HepG2 (cell line): Measurements from ENCODE around the gene MAN1B1. TPM values are rescaled to one million over a fixed set of nuclear protein-coding genes. Genes with fewer than 3 reads are reported as not detected.
A peak's percentile ranks its signal among the peaks of the same experiment; 100 is the strongest.

Experiments
- ATAC-seq: fragments of 200-7000 bp; cut with Tn5 transposase; 3 replicates; pipeline ENCODE4 v1.9.1; 2020; ENCODE audit warnings: mild to moderate bottlenecking, moderate library complexity
- BruUV-seq: library from RNA; stranded (reverse); fragments of 400-500 nt; replicated peaks from 2 replicates; lab custom pipeline; 2021; lab: Mats Ljungman, UMichigan
- CTCF ChIA-PET: fragments of 300-600 bp; formaldehyde crosslinking; extraction: SDS; loops from one replicate; lab custom pipeline; 2021; ENCODE audit warnings: low total read pairs, inconsistent platforms, low intra/inter-chr PET ratio; lab: Yijun Ruan, JAX
- POLR2A ChIA-PET: fragments of 350-600 bp; sonication (Branson Sonifier 250); formaldehyde crosslinking; loops from one replicate; lab custom pipeline; 2020; ENCODE audit warnings: antibody characterized with exemption, inconsistent platforms; lab: Yijun Ruan, JAX
- DNase-seq: peaks from one replicate; pipeline ENCODE4 v3.0.0-alpha.2; 2015; ENCODE audit warnings: low spot score
- FAIRE-seq: peaks from 3 replicates; lab custom pipeline; 2011; peaks lifted over from hg19 to GRCh38; lab: Jason Lieb, UNC
- H2AFZ ChIP-seq: one replicate; pipeline ENCODE4 v1.6.1; 2011; ENCODE audit warnings: low read length, inconsistent platforms
- H3K27ac ChIP-seq: fragments of 300-600 bp; 3 replicates; pipeline ENCODE4 v1.8.0; 2011; ENCODE audit warnings: mixed run types, mild to moderate bottlenecking, mixed read lengths, low read length, inconsistent platforms; ENCODE audit not compliant: insufficient read depth; ENCODE audit errors: extremely low read length
- H3K27me3 ChIP-seq, 2 experiments: fragments of 200-600 bp in 1 of 2; 2 replicates in 1 of 2; 3 replicates in 1 of 2; pipeline versions ENCODE4 v1.6.0 to v1.8.0; 2011; ENCODE audit warnings: low read length in 2 of 2, mild to moderate bottlenecking in 2 of 2, moderate library complexity in 2 of 2, inconsistent platforms in 1 of 2; ENCODE audit not compliant: insufficient read depth in 2 of 2, control insufficient read depth in 1 of 2
- H3K36me3 ChIP-seq, 2 experiments: fragments of 200-600 bp in 1 of 2; replicated peaks in 1 of 2; 2 replicates in 1 of 2; 3 replicates in 1 of 2; pipeline versions ENCODE4 v1.5.1 to v1.8.0; 2011; ENCODE audit warnings: low read length in 2 of 2, inconsistent platforms in 1 of 2; ENCODE audit not compliant: insufficient read depth in 2 of 2, control insufficient read depth in 1 of 2
- H3K4me1 ChIP-seq: 2 replicates; pipeline ENCODE4 v1.5.1; 2012; ENCODE audit warnings: low read length, inconsistent platforms; ENCODE audit not compliant: insufficient read depth
- H3K4me2 ChIP-seq: 2 replicates; pipeline ENCODE4 v1.6.0; 2011; ENCODE audit warnings: low read depth, low read length, inconsistent platforms
- H3K4me3 ChIP-seq, 3 experiments: fragments of 200-600 bp in 1 of 3; sonication (generic), shearing (Covaris generic) in 1 of 3; replicated peaks in 1 of 3; 2 replicates each; pipeline ENCODE4 v1.5.1; 2011 to 2016; ENCODE audit warnings: low read length in 3 of 3, inconsistent platforms in 2 of 3, low read depth in 2 of 3, mild to moderate bottlenecking in 2 of 3, control low read depth in 1 of 3, mixed read lengths in 1 of 3; ENCODE audit not compliant: insufficient read depth in 1 of 3
- H3K79me2 ChIP-seq: one replicate; pipeline ENCODE4 v1.6.1; 2011; ENCODE audit warnings: low read length, inconsistent platforms; ENCODE audit not compliant: insufficient read depth
- H3K9ac ChIP-seq: 2 replicates; pipeline ENCODE4 v1.6.0; 2011; ENCODE audit warnings: mild to moderate bottlenecking, low read depth, low read length, inconsistent platforms; ENCODE audit not compliant: insufficient read depth
- H3K9me3 ChIP-seq: 2 replicates; pipeline ENCODE4 v1.5.1; 2012; ENCODE audit warnings: mild to moderate bottlenecking, low read length
- H4K20me1 ChIP-seq: 2 replicates; pipeline ENCODE4 v1.6.0; 2011; ENCODE audit warnings: inconsistent platforms, mild to moderate bottlenecking, low read length, moderate library complexity; ENCODE audit not compliant: insufficient read depth
- BHLHE40 ChIP-seq: IDR thresholded peaks from 2 replicates; pipeline ENCODE4 v1.6.1; 2011; ENCODE audit warnings: low read length, improper control_type of control experiment
- EED ChIP-seq: sonication (generic); formaldehyde crosslinking; IDR thresholded peaks from 2 replicates; pipeline ENCODE4 v1.5.0; 2020; ENCODE audit warnings: mild to moderate bottlenecking, missing genetic modification reagents
- FOXA3 ChIP-seq: IDR thresholded peaks from 2 replicates; pipeline ENCODE4 v1.6.1; 2016; ENCODE audit warnings: missing genetic modification reagents, missing compliant biosample characterization
- HMG20A ChIP-seq: IDR thresholded peaks from 2 replicates; pipeline ENCODE4 v1.6.1; 2016; ENCODE audit warnings: borderline replicate concordance
- MEIS1 ChIP-seq: sonication (generic); formaldehyde crosslinking; IDR thresholded peaks from 2 replicates; pipeline ENCODE4 v1.9.0; 2021; ENCODE audit warnings: mild to moderate bottlenecking, missing genetic modification reagents, moderate library complexity, borderline replicate concordance
- SKI ChIP-seq: fragments of 450-650 bp; IDR thresholded peaks from one replicate; pipeline ENCODE4 v1.6.1; 2018; ENCODE audit warnings: mild to moderate bottlenecking; ENCODE audit not compliant: partially characterized antibody
- SMAD9 ChIP-seq: sonication (generic); formaldehyde crosslinking; IDR thresholded peaks from 2 replicates; pipeline ENCODE4 v1.5.1; 2020; ENCODE audit warnings: mild to moderate bottlenecking, missing genetic modification reagents
- STAG1 ChIP-seq: sonication (generic); formaldehyde crosslinking; IDR thresholded peaks from 2 replicates; pipeline ENCODE4 v1.4.0; 2020; ENCODE audit warnings: missing genetic modification reagents
- ZFYVE20 ChIP-seq: sonication (generic); formaldehyde crosslinking; IDR thresholded peaks from 2 replicates; pipeline ENCODE4 v1.8.0; 2023; ENCODE audit warnings: low read depth, mild to moderate bottlenecking, moderate library complexity, missing genetic modification reagents, borderline replicate concordance
- ZNF296 ChIP-seq: sonication (generic); formaldehyde crosslinking; conservative IDR thresholded peaks from 2 replicates; pipeline ENCODE4 v1.5.0; 2020; ENCODE audit warnings: mild to moderate bottlenecking, missing genetic modification reagents
- ZNF333 ChIP-seq: sonication (generic); formaldehyde crosslinking; IDR thresholded peaks from 2 replicates; pipeline ENCODE4 v1.4.0; 2020; ENCODE audit warnings: mild to moderate bottlenecking, missing genetic modification reagents, borderline replicate concordance
- ZNF549 ChIP-seq: sonication (generic); formaldehyde crosslinking; IDR thresholded peaks from 2 replicates; pipeline ENCODE4 v1.5.0; 2020; ENCODE audit warnings: missing genetic modification reagents
- ZNF746 ChIP-seq: sonication (generic); formaldehyde crosslinking; IDR thresholded peaks from 2 replicates; pipeline ENCODE4 v1.8.0; 2022; ENCODE audit warnings: mild to moderate bottlenecking, missing genetic modification reagents
- ZSCAN12 ChIP-seq: sonication (generic); formaldehyde crosslinking; IDR thresholded peaks from 2 replicates; pipeline ENCODE4 v1.9.0; 2021; ENCODE audit warnings: mild to moderate bottlenecking, missing genetic modification reagents
- ZSCAN29 ChIP-seq: sonication (generic); formaldehyde crosslinking; conservative IDR thresholded peaks from 2 replicates; pipeline ENCODE4 v1.4.0; 2020; ENCODE audit warnings: mild to moderate bottlenecking, missing genetic modification reagents
- WGBS: methylation state at CpG from one replicate; pipeline ENCODE4 v1.1.6; 2017; ENCODE audit warnings: low lambda C conversion rate; 5-methylcytosine and 5-hydroxymethylcytosine counted together
- in situ Hi-C: cut with HindIII; loops from 2 replicates; pipeline ENCODE4 v1.10.0; 2017; ENCODE audit warnings: low pct_unique_long_range_greater_than_20kb; ENCODE audit not compliant: extremely low pct_ligation_motif_present
- intact Hi-C: fragments of 100-400 bp; cut with micrococcal nuclease; formaldehyde crosslinking; loops from one replicate; pipeline ENCODE4 v1.10.0; 2022; ENCODE audit not compliant: unreplicated experiment
- polyA plus RNA-seq, 8 experiments: library from polyadenylated mRNA; depleted of rRNA in 3 of 8; stranded (reverse) in 7 of 8; unstranded in 1 of 8; fragments of >200 nt; fragmentation: Illumina TruSeq in 4 of 8; extraction: Trizol in 4 of 8; gene quantifications; 2 replicates each; pipeline versions ENCODE4 v1.2.1 to v1.2.3, GENCODE V29; 2011 to 2016; ENCODE audit warnings: low read depth in 4 of 8, missing spikeins in 1 of 8, mixed read lengths in 1 of 8; ENCODE audit not compliant: insufficient read depth in 1 of 8
- total RNA-seq, 5 experiments: library from RNA; depleted of rRNA; stranded (reverse); fragments of >200 nt; fragmentation: Illumina TruSeq; extraction: Trizol; gene quantifications; 2 replicates each; pipeline ENCODE4 v1.2.3, GENCODE V29; 2016; ENCODE audit warnings: low read depth in 1 of 5
- TF ChIP-seq, protein P1 (sequence below): sonication (generic); formaldehyde crosslinking; IDR thresholded peaks from 2 replicates; pipeline ENCODE4 v1.4.0; 2020; ENCODE audit warnings: missing genetic modification reagents, borderline replicate concordance
- TF ChIP-seq, protein P2 (sequence below), 2 experiments: sonication (generic) in 1 of 2; formaldehyde crosslinking in 1 of 2; IDR thresholded peaks; 2 replicates each; pipeline versions ENCODE4 v1.4.0 to v1.6.1; 2016 to 2020; ENCODE audit warnings: borderline replicate concordance in 1 of 2, low read depth in 1 of 2, mild to moderate bottlenecking in 1 of 2, missing genetic modification reagents in 1 of 2

Gene MAN1B1
- total and polyA plus RNA-seq, 2 of the 13 experiments (the other 11 are each of a cell fraction or from before 2014, with no cell fraction given), result 48.9 to 59.5 TPM

DNA sequence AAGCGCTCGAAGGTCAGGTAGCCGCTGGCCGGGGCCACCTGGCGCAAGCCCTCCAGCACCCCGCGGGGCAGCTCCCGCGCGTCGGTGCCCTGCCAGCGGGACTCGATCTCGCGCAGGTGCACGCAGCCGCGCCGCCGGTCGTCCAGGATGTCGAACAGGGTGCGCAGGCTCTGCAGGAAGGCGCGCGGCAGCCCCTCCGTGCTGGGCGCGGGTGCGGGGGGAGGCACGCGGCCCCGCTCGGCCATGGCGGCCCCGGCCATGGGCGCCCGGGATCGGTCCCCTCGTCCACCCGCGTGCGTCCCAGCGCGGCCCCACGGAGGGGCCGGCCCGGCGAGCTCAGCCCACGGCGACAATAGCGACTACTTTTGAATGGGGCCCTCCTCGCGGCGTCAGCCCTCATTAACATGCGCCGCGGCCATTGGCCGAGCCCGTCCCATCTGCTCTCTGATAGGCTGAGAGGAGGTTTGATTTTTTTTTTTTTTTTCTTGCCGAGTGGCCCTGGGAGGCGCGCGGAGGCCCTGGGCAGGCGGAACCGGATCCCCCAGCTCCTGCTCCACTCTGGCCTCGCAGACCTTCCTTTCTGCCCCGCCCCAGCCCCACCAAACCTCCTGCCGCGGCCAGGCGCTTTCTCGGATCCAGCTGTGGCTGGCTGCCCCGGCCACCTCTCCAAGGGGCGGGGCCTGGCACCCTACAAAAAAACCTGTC is 16.4 kb upstream of the MAN1B1 start, which contains the start of gene SAPCD2:
Gene SAPCD2, minus strand, starts transcription at position 357 of the 705 bp plus-strand sequence. Its CDS starts 97 bp downstream, at position 260.
- H3K4me1 ChIP-seq, result peaks cover 57% of the 10 kb centered on the region
- H3K27ac ChIP-seq, result peak within 1 kb of the TSS; percentile 70
- peak within 1 kb of the TSS; percentile 96 for H3K4me2 ChIP-seq
- H3K36me3 ChIP-seq, result peaks cover 3 to 5% of the 10 kb centered on the region in 2 experiments; a peak in 1 of 5 replicates
- WGBS, result 0% methylated on average over 24 of the region's 74 CpGs
- ATAC-seq, result peak; percentile 81
- CTCF ChIA-PET, result no interaction called here
- peaks cover 7% of the 10 kb centered on the region; the same call in 1 of the 2 replicates for H4K20me1 ChIP-seq
- no peaks in the 10 kb centered on the region; a peak in 1 of 5 replicates for H3K27me3 ChIP-seq
- H2AFZ ChIP-seq, result no peak within 1 kb of the TSS
- peak within 1 kb of the TSS; percentile 58 to 88 (median 74) for H3K4me3 ChIP-seq
- intact Hi-C loops (no loop called here), in situ Hi-C loops (no loop called here)
- peak; percentile 76 for FAIRE-seq
- H3K9me3 ChIP-seq, result no peaks in the 10 kb centered on the region
- H3K9ac ChIP-seq, result peak within 1 kb of the TSS; percentile 67
- POLR2A ChIA-PET, result interaction anchor here (0.6 to 6.0 kb wide), 16 partner anchors 10 to 589 kb away, joined by 3 to 105 read pairs (median 4); partner anchors contain the start of genes ENTPD2, MAN1B1, SSNA1 and TMEM141
- H3K79me2 ChIP-seq, result peaks cover 13% of the 10 kb centered on the region
- BruUV-seq, result TSS peak; percentile 58
- DNase-seq, result peak; percentile 88
- TF ChIP-seq ZSCAN12 (CRISPR knock-in tag) (no peak), ZNF333 (CRISPR knock-in tag) (no peak), ZNF746 (no peak; the same call in 1 of the 2 replicates), BHLHE40 (no peak), ZNF296 (CRISPR knock-in tag) (0 out of 2 replicates have a peak, but pooled peaks have one; percentile 9), FOXA3 (CRISPR knock-in tag) (no peak), SKI (no peak), ZSCAN29 (CRISPR knock-in tag) (no peak), ZNF549 (CRISPR knock-in tag) (no peak), MEIS1 (CRISPR knock-in tag) (0 out of 2 replicates have a peak, but pooled peaks have one; percentile 33), ZFYVE20 (CRISPR knock-in tag) (no peak), EED (CRISPR knock-in tag) (no peak), HMG20A (CRISPR knock-in tag) (no peak), SMAD9 (no peak), STAG1 (CRISPR knock-in tag) (no peak)
- TF ChIP-seq, protein P1, sequence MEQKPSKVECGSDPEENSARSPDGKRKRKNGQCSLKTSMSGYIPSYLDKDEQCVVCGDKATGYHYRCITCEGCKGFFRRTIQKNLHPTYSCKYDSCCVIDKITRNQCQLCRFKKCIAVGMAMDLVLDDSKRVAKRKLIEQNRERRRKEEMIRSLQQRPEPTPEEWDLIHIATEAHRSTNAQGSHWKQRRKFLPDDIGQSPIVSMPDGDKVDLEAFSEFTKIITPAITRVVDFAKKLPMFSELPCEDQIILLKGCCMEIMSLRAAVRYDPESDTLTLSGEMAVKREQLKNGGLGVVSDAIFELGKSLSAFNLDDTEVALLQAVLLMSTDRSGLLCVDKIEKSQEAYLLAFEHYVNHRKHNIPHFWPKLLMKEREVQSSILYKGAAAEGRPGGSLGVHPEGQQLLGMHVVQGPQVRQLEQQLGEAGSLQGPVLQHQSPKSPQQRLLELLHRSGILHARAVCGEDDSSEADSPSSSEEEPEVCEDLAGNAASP, result no peak
- TF ChIP-seq, protein P2, sequence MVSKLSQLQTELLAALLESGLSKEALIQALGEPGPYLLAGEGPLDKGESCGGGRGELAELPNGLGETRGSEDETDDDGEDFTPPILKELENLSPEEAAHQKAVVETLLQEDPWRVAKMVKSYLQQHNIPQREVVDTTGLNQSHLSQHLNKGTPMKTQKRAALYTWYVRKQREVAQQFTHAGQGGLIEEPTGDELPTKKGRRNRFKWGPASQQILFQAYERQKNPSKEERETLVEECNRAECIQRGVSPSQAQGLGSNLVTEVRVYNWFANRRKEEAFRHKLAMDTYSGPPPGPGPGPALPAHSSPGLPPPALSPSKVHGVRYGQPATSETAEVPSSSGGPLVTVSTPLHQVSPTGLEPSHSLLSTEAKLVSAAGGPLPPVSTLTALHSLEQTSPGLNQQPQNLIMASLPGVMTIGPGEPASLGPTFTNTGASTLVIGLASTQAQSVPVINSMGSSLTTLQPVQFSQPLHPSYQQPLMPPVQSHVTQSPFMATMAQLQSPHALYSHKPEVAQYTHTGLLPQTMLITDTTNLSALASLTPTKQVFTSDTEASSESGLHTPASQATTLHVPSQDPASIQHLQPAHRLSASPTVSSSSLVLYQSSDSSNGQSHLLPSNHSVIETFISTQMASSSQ (IDR thresholded peaks at IDR 0.05; ENCODE audit: low read depth), result no peak
- TF ChIP-seq, protein P2 (CRISPR knock-in tag; IDR thresholded peaks at IDR 0.05; ENCODE audit: borderline replicate concordance), result no peak; the same call in 1 of the 2 replicates
